ENCODE data around the gene RPS2.
A peak's percentile ranks its signal among the peaks of the same experiment; 100 is the strongest.

Gene RPS2

DNA sequence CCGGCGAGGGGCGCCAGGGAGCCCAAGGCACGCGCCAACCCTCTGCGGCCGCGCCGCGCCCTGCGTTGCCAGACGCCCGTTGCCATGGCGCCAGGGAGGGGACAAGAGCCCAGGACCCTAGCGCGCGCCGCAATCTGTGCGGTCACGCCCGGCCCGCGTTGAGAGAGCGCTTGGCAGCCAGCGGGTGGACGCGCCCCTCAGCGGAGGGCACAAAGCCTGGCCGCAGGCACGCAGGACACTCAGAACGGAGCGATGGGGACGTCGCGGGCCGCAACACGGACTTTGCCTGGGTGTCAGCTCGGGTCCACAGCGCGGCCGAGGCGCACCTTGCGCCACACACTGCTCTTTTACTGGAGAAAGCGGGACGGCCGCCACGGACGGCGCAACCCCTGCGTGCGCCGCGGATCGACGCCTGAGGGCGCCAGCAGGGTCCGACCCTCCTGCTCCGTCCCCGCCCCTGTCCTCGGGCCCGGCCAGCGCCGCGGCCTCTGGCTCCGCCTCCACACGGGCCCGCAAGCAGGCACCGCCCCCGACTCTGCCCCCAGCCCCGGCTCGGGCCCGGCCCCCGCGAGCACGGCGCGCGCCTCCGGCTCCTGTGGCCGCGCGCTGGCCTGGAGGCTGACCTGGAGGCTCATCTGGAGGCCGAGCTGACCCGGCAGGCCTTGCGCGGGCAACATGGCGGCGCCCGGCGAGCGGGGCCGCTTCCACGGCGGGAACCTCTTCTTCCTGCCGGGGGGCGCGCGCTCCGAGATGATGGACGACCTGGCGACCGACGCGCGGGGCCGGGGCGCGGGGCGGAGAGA, 19.1 kb upstream of the RPS2 start, which contains the start of gene GFER:
GFER (plus strand) TSS at position 650 of the 803 bp plus-strand sequence; CDS start at position 676, 26 bp downstream.
- in situ Hi-C loops (cut with HindIII; ENCODE audit: low pct_unique_long_range_greater_than_20kb, low sequenced_read_pairs), result no loop called here
- TF ChIP-seq JUND (IDR thresholded peaks at IDR 0.05; ENCODE audit: low read depth), result no peak
- peak; percentile 93 to 98 for DNase-seq (ENCODE audit: low read depth in 1 of 2, low spot score in 1 of 2)

DNA sequence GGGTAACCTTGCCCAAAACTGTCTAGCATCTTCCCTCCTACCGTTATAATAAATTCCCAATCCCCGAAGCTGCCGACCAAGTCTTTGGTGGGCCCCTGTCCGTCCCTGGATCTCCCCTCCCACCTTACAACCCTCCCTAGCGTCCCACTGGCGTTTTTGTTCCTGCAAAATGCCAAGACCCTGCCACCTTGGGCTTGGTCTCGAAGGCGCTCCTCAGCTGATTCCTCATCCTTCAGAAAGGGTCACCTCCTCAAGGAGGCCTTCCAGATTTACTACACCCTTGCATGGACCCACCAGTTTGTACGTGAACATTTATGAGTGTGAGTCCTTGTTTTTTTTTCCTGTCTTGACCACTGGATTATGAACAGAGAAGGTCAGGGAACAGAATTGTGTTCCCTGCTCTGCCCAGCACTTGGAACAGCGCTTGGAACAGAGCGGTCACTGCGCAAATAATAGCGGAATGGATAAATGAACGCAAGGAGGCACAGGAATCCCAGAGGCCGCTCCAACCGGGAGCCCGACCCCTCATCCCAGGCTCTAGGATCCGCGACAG, 18.4 kb upstream of the RPS2 start:
- DNase-seq (ENCODE audit: low read depth in 1 of 2, low spot score in 1 of 2), result no peak
- in situ Hi-C loops (cut with HindIII; ENCODE audit: low pct_unique_long_range_greater_than_20kb, low sequenced_read_pairs), result no loop called here
- TF ChIP-seq JUND (IDR thresholded peaks at IDR 0.05; ENCODE audit: low read depth), result no peak

DNA sequence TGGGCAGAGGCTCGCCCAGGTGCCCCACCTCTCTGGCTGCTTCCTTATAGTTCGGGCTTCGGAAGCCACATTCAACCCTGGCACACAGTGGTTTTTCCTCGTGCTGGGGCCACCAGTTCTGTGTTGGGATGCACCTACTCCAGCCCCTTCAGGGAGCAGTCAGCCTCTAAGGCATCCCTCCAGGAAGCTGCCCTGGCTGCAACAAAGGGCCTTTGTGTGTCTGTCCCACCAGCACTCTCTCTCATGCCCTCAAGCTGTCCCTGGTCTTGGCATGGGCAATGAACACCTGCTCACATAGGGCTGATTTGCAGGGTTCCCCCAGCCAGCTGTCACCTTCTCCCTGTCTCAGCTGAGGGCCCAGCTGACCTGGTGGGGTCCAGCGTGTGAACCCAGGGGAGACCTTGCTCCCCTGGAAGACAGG, 17.4 kb upstream of the RPS2 start:
- in situ Hi-C loops (cut with HindIII; ENCODE audit: low pct_unique_long_range_greater_than_20kb, low sequenced_read_pairs), result no loop called here
- no peak for TF ChIP-seq JUND (IDR thresholded peaks at IDR 0.05; ENCODE audit: low read depth)
- DNase-seq (ENCODE audit: low read depth in 1 of 2, low spot score in 1 of 2), result peak in 1 of 2 experiments; percentile 46

GRCh38 chr16:1981398-1981836, 16.8 kb upstream of the RPS2 start, which contains the start of gene NOXO1:
Gene NOXO1 (minus strand): TSS chr16:1981469. CDS start chr16:1981179, 290 bp downstream.
- no peak for TF ChIP-seq JUND (IDR thresholded peaks at IDR 0.05; ENCODE audit: low read depth)
- in situ Hi-C loops (cut with HindIII; ENCODE audit: low pct_unique_long_range_greater_than_20kb, low sequenced_read_pairs), result no loop called here
- no peak for DNase-seq (ENCODE audit: low read depth in 1 of 2, low spot score in 1 of 2)

DNA sequence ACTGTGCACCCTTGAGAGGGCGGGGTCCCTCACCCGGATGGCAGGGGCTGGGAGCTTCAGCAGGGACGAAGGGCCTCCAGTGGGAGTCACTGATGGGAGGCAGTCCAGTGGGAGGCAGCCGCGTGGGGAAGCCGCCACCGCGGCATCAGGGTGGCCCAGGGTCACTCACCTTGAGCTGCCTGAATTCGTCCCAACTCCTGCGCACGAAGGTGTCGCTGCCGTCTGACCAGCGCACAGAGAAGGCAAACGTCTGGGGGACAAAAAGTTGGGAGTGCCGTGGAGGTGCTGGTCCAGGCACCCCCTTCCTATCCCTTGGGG, 16.1 kb upstream of the RPS2 start:
- no peak for DNase-seq (ENCODE audit: low read depth in 1 of 2, low spot score in 1 of 2)
- in situ Hi-C loops (cut with HindIII; ENCODE audit: low pct_unique_long_range_greater_than_20kb, low sequenced_read_pairs), result no loop called here
- TF ChIP-seq JUND (IDR thresholded peaks at IDR 0.05; ENCODE audit: low read depth), result no peak

DNA sequence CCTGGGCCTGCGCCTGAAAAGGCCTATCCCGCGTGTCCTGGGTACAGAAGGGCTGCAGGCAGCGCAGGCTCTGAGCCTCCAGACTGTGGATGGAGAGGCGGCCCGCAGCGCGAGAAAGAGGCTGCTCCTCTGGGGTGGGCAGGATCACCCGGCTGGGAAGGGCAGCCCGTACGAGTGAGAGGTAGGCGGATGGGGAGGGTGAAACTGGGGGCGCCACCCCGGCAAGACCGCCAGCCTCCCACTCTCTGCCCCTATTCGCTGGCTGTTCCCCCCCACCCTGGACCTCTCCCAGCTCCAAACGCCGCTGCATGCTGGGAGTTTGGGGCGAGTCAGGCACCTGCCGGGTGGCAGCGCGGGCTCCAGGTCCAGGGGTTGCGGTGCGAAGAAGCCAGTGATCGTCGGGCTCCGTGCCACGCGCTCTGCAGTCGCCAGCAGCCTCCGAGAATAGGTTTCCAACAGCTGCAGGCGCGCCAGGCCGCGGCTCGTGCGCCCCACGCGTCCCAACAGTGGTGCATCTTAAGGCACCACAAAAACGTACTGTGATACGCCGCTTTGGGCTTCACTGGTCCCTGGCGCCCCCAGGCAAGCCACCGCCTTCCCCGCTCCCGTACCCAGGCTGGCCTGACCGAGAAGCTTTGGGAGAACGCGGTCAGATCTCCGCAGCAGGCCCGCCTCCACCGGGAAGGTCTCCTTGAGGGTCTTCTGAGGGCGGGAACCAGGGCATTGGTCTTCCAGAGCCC, 15.6 kb upstream of the RPS2 start:
- peak; percentile 43 to 59 for DNase-seq (ENCODE audit: low read depth in 1 of 2, low spot score in 1 of 2)
- in situ Hi-C loops (cut with HindIII; ENCODE audit: low pct_unique_long_range_greater_than_20kb, low sequenced_read_pairs), result no loop called here
- TF ChIP-seq JUND (IDR thresholded peaks at IDR 0.05; ENCODE audit: low read depth), result no peak

DNA sequence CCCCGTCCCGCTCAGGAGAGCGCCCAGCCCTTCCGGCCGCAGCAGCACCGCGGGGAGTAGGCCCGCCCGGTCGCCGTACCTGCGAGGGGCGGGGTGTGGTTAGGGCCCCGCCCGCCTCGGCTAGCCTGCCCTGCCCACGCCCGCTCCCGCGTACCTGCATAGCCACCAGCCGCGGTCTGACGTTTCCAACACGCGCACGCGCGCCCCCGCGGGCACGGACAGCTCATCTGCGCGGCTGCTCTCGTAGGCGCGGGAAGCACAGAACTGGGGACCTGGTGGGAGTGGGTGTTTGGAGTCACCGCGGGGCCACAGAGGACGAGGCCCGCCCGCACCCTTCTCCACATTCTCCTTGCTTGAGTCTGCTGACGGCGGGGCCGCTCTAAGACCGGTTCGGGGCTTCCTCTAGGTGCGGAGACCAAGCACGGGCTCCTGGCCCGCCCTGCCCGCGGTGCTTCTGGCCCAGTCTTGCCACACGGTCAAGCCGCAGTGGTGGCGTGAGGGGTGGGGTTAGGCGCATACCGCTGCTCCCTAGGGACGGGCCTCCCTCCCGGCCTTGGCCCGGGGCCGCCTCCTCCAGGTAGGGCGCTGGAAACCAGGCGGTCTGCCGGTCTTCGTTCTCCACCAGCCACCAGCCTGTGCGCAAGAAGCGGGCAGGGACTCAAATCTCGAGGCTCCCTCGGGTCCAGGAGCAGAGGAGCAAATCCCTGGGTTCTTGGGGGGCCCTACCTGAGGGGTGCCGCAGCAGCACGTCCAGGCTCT, 14.8 kb upstream of the RPS2 start:
- in situ Hi-C loops (cut with HindIII; ENCODE audit: low pct_unique_long_range_greater_than_20kb, low sequenced_read_pairs), result no loop called here
- DNase-seq (ENCODE audit: low read depth in 1 of 2, low spot score in 1 of 2), result peak; percentile 96 to 99
- no peak for TF ChIP-seq JUND (IDR thresholded peaks at IDR 0.05; ENCODE audit: low read depth)

GRCh38 chr16:1978476-1979120, 14.0 kb upstream of the RPS2 start:
- in situ Hi-C loops (cut with HindIII; ENCODE audit: low pct_unique_long_range_greater_than_20kb, low sequenced_read_pairs), result no loop called here
- DNase-seq (ENCODE audit: low read depth in 1 of 2, low spot score in 1 of 2), result peak in 1 of 2 experiments; percentile 33
- TF ChIP-seq JUND (IDR thresholded peaks at IDR 0.05; ENCODE audit: low read depth), result no peak

- no peak for TF ChIP-seq JUND (IDR thresholded peaks at IDR 0.05; ENCODE audit: low read depth)
- DNase-seq (ENCODE audit: low read depth in 1 of 2, low spot score in 1 of 2), result no peak
- in situ Hi-C loops (cut with HindIII; ENCODE audit: low pct_unique_long_range_greater_than_20kb, low sequenced_read_pairs), result no loop called here
These were observed 13.2 kb upstream of the RPS2 start for GRCh38 chr16:1977875-1978268.

DNA sequence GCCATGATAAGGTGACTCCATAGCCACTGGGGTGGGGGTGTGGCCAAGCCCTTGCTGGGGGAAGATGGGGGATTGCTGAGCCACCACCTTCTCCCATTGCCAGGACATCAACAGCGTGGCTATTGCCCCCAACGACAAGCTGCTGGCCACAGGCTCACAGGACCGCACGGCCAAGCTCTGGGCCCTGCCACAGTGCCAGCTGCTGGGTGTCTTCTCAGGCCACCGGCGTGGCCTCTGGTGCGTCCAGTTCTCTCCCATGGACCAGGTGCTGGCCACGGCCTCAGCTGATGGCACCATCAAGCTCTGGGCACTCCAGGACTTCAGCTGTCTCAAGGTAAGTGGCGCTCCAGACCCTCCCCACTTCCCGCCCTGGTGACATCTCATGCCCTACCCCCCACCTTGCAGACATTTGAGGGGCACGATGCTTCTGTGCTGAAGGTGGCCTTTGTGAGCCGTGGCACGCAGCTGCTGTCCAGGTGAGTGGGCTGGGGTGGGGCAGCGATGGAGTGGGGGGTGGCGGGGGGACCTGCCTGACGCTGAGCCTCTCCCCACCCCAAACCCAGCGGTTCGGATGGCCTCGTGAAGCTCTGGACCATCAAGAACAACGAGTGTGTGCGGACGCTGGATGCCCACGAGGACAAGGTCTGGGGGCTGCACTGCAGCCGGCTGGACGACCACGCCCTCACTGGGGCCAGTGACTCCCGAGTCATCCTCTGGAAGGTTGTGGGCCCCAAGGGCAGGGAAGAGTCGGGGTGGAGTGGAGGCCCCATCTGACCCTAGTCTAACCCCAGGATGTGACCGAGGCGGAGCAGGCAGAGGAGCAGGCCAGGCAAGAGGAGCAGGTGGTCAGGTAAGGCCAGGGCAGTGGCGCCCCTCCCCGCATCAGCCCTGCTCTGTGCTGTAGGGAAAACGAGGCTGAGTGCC, 12.6 kb upstream of the RPS2 start:
- TF ChIP-seq JUND (IDR thresholded peaks at IDR 0.05; ENCODE audit: low read depth), result no peak
- in situ Hi-C loops (cut with HindIII; ENCODE audit: low pct_unique_long_range_greater_than_20kb, low sequenced_read_pairs), result no loop called here
- DNase-seq (ENCODE audit: low read depth in 1 of 2, low spot score in 1 of 2), result no peak

DNA sequence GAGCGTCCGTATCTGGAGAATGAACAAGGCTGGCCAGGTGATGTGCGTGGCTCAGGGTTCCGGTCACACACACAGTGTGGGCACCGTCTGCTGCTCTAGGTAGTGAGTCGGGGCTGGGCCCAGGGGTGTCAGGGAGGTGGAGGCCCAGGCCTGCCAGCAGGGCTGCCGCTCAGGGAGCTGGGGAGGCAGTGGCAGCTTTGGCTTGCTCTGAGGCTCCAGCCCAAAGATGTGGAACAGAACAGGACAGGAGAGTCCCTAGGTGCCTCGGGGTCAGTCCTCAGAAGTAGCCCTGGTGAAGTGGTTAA, 11.5 kb upstream of the RPS2 start:
- in situ Hi-C loops (cut with HindIII; ENCODE audit: low pct_unique_long_range_greater_than_20kb, low sequenced_read_pairs), result no loop called here
- no peak for TF ChIP-seq JUND (IDR thresholded peaks at IDR 0.05; ENCODE audit: low read depth)
- no peak for DNase-seq (ENCODE audit: low read depth in 1 of 2, low spot score in 1 of 2)

Data from T47D (cell line).